Right atrium auricular region (tissue), 2 donors: ENCODE results near the gene EXTL2. TPM values are rescaled to one million over a fixed set of nuclear protein-coding genes. Genes with fewer than 3 reads are reported as not detected.

Experiments used
- DNase-seq: peaks from one replicate; pipeline ENCODE4 v3.0.0-alpha.2; 2019; ENCODE audit warnings: low spot score
- H3K27ac ChIP-seq, 2 donors: fragments of 200-600 bp; sonication (generic); 1 replicate in 1 of 2; 2 replicates in 1 of 2; pipeline ENCODE4 v1.5.1; 2016 to 2019
- H3K27me3 ChIP-seq, 2 donors: fragments of 200-600 bp; sonication (generic); one replicate each; pipeline versions ENCODE4 v1.5.1 to v1.6.0; 2017 to 2019
- H3K36me3 ChIP-seq: fragments of 200-600 bp; sonication (generic); one replicate; pipeline ENCODE4 v1.5.1; 2016
- H3K4me1 ChIP-seq, 2 donors: fragments of 200-600 bp; sonication (generic); one replicate each; pipeline versions ENCODE4 v1.5.1 to v1.6.0; 2017 to 2019
- H3K4me3 ChIP-seq, 2 donors: fragments of 200-600 bp; sonication (generic); 1 replicate in 1 of 2; 2 replicates in 1 of 2; pipeline ENCODE4 v1.5.1; 2017 to 2019; ENCODE audit warnings: mild to moderate bottlenecking in 1 of 2, moderate library complexity in 1 of 2
- H3K9me3 ChIP-seq, 2 donors: fragments of 200-600 bp; sonication (generic); one replicate each; pipeline ENCODE4 v1.5.1; 2019
- total RNA-seq, 2 donors: library from RNA; depleted of rRNA; stranded (reverse); fragments of >200 nt; gene quantifications; one replicate each; pipeline ENCODE4 v1.1.0, GENCODE V29; 2016
- TF ChIP-seq, protein P1 (sequence below), 2 donors: fragments of 200-600 bp; sonication (generic); IDR thresholded peaks; one replicate each; pipeline ENCODE4 v1.5.1; 2019; ENCODE audit warnings: antibody characterized with exemption in 2 of 2

Gene EXTL2
- total RNA-seq, 2 donors from 2014 or later = 6.3 to 9.5 TPM

DNA sequence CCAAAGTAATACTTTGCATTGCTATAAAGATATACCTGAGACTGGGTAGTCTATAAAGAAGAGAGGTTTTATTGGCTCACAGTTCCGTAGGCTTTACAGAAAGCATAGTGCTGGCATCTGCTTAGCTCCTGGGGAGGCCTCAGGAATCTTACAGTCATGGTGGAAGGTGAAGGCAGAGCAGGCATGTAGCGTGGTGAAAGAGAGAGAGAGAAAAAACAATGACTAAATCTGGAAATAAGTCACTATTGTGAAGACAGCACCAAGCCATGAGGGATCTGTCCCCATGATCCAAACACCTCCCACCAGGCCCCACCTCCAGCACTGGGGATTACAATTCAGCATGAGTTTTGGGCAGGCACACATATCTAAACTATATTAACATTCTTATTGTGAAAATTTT lies 31.6 kb upstream of the EXTL2 start:
- TF ChIP-seq, protein P1, sequence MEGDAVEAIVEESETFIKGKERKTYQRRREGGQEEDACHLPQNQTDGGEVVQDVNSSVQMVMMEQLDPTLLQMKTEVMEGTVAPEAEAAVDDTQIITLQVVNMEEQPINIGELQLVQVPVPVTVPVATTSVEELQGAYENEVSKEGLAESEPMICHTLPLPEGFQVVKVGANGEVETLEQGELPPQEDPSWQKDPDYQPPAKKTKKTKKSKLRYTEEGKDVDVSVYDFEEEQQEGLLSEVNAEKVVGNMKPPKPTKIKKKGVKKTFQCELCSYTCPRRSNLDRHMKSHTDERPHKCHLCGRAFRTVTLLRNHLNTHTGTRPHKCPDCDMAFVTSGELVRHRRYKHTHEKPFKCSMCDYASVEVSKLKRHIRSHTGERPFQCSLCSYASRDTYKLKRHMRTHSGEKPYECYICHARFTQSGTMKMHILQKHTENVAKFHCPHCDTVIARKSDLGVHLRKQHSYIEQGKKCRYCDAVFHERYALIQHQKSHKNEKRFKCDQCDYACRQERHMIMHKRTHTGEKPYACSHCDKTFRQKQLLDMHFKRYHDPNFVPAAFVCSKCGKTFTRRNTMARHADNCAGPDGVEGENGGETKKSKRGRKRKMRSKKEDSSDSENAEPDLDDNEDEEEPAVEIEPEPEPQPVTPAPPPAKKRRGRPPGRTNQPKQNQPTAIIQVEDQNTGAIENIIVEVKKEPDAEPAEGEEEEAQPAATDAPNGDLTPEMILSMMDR (IDR thresholded peaks at IDR 0.05) = no peak
- Histone ChIP-seq H3K9me3 (no peaks in the 10 kb centered on the region), H3K4me3 (no peak overlapping the region), H3K4me1 (no peaks in the 10 kb centered on the region), H3K27ac (no peak overlapping the region), H3K27me3 (no peaks in the 10 kb centered on the region), H3K36me3 (peaks cover 19% of the 10 kb centered on the region)
- DNase-seq = no peak

DNA sequence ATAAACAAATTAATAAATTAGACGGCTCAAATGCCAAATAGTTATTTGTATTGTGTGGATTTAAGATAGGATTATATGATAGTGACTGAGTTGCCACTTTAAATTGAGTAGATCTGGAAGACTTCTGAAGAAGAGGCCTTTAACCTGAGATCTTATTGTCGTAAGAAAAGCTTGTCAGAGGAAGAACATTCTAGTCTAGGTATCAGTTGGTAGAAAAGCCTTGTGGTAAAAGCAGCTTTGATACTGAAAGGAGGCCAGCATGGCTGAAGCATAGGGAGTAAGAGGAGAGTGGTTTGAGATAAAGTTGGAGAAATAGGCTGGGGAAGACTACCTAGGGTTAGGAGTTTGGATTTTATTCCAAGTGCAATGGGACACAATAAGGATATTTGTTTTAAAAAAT lies 30.3 kb upstream of the EXTL2 start:
- H3K27ac ChIP-seq = no peak overlapping the region
- DNase-seq = no peak
- no peaks in the 10 kb centered on the region for H3K4me1 ChIP-seq
- H3K27me3 ChIP-seq = no peaks in the 10 kb centered on the region
- H3K4me3 ChIP-seq = no peak overlapping the region
- peaks cover 19% of the 10 kb centered on the region for H3K36me3 ChIP-seq
- TF ChIP-seq, protein P1 (IDR thresholded peaks at IDR 0.05) = no peak
- H3K9me3 ChIP-seq = no peaks in the 10 kb centered on the region

DNA sequence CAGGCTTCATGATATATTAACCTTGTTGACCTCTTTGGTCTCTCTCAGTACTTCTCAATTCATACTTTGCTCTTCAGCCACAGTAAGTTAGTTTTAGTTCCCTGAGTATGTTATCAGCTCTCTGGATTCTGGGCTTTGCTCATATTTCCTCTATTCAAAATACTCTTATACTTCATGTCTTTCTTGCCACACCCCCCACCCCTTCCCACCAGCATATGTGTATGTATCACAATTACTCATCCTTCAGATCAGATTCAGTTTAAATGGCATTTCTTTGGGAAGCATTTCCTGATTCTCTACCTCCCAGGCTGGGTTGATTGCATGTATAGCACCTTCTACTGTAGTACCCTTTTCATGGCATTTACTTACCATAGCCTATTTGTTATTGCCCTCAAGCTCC lies 29.6 kb upstream of the EXTL2 start:
- H3K36me3 ChIP-seq = peaks cover 19% of the 10 kb centered on the region
- no peaks in the 10 kb centered on the region for H3K4me1 ChIP-seq

DNA sequence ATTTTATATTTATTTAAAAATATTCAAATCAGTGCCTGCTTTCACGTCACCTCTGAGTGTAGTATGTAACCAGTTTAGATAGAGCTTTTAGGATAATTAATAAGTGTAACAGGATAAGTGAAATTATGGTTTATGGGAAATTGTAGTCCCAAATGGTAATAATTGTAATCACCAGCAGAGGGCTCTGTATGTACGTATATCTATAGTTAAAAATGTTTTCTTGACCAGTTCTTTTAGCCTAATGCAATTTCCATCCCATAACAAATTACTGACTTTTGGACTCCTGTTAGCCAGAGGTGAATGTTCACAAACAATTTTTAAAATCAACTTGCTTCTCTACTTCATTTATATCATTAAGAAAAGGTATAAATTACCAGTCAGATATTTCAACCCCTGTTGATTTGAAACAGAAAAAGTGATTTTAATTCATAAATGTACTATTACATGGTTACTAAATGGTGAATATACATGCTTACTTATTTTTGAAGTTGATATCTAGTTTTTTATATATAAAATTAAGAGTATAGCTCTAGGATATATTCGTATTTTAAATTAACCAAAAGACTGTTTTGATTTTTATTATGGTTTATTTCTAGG lies 26.6 kb upstream of the EXTL2 start:
- Histone ChIP-seq H3K4me3 (no peak overlapping the region), H3K36me3 (peaks cover 26% of the 10 kb centered on the region), H3K27ac (no peak overlapping the region), H3K4me1 (no peaks in the 10 kb centered on the region), H3K9me3 (no peaks in the 10 kb centered on the region), H3K27me3 (no peaks in the 10 kb centered on the region)
- TF ChIP-seq, protein P1 (IDR thresholded peaks at IDR 0.05) = peak; percentile 36 to 81
- DNase-seq = no peak

More for the DNA sequence above, 29.6 kb upstream of the EXTL2 start:
- TF ChIP-seq, protein P1 (IDR thresholded peaks at IDR 0.05) = no peak
- H3K9me3 ChIP-seq = no peaks in the 10 kb centered on the region
- H3K27ac ChIP-seq = no peak overlapping the region
- no peak overlapping the region for H3K4me3 ChIP-seq
- DNase-seq = no peak
- H3K27me3 ChIP-seq = no peaks in the 10 kb centered on the region

DNA sequence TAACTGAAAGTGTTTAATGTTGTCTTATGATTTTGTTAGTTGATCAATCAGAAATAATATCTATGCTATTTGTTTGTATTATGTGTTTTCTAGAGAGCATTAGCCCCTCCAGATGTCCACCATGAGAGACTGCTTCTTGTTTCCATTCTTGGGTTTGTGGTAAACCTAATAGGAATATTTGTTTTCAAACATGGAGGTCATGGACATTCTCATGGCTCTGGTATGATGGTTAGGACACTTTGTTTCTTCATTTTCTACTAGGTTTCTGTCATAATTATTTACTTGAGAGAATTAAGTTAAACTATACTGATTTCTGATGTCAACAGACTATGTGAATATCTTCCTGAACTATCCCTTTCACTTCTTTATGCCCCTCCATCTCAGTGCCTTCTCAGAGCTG lies 17.4 kb upstream of the EXTL2 start:
- TF ChIP-seq, protein P1 (IDR thresholded peaks at IDR 0.05) = no peak

DNA sequence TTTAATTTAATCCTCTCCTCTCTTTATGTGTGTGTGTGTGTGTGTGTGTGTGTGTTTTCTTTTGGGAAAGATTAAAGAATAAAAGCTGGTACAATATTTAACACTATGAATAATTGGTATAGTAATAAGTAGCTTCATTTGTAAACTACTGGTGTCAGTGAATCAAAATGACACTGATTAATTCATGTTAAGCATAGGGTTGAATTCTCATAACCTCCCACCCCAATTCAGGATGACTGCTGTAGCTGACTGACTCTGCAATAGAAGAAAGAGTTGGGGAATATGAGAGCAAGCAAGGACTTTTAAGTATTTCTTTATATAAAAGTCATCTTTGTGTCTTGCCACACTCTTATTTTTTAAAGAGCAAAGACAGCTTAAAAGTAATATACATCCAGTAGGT lies 14.4 kb upstream of the EXTL2 start:
- Histone ChIP-seq H3K36me3 (peaks cover 63% of the 10 kb centered on the region), H3K9me3 (no peaks in the 10 kb centered on the region)
- TF ChIP-seq, protein P1 (IDR thresholded peaks at IDR 0.05) = no peak

More for the DNA sequence above, 17.4 kb upstream of the EXTL2 start:
- H3K36me3 ChIP-seq = peaks cover 54% of the 10 kb centered on the region
- no peaks in the 10 kb centered on the region for H3K4me1 ChIP-seq
- no peaks in the 10 kb centered on the region for H3K9me3 ChIP-seq
- no peak overlapping the region for H3K27ac ChIP-seq
- no peaks in the 10 kb centered on the region for H3K27me3 ChIP-seq
- H3K4me3 ChIP-seq = no peak overlapping the region
- no peak for DNase-seq

More for the DNA sequence above, 14.4 kb upstream of the EXTL2 start:
- Histone ChIP-seq H3K4me3 (no peak overlapping the region), H3K4me1 (no peaks in the 10 kb centered on the region), H3K27me3 (no peaks in the 10 kb centered on the region), H3K27ac (no peak overlapping the region)
- no peak for DNase-seq
